Esophagus muscularis mucosa (tissue), 4 donors: ENCODE results near the gene DCTN5. TPM values are rescaled to one million over a fixed set of nuclear protein-coding genes. Genes with fewer than 3 reads are reported as not detected.

Source experiments
- DNase-seq: peaks from one replicate; pipeline ENCODE4 v3.0.0-alpha.2; 2017; ENCODE audit errors: extremely low spot score
- H3K27ac ChIP-seq, 4 donors: fragments of 200-600 bp; sonication (generic); replicated peaks in 1 of 4; 1 replicate in 3 of 4; 2 replicates in 1 of 4; pipeline ENCODE4 v1.5.1; 2016 to 2019; ENCODE audit warnings: mild to moderate bottlenecking in 1 of 4
- H3K27me3 ChIP-seq, 4 donors: fragments of 200-600 bp; sonication (generic); one replicate each; pipeline versions ENCODE4 v1.5.1 to v1.6.0; 2016 to 2019
- H3K36me3 ChIP-seq, 4 donors: fragments of 200-600 bp; sonication (generic); one replicate each; pipeline ENCODE4 v1.5.1; 2016 to 2019
- H3K4me1 ChIP-seq, 4 donors: fragments of 200-600 bp; sonication (generic); one replicate each; pipeline ENCODE4 v1.5.1; 2016 to 2019
- H3K4me3 ChIP-seq, 4 donors: fragments of 200-600 bp; sonication (generic); 1 replicate in 2 of 4; 2 replicates in 2 of 4; pipeline ENCODE4 v1.5.1; 2016 to 2019; ENCODE audit warnings: mild to moderate bottlenecking in 4 of 4, moderate library complexity in 1 of 4
- H3K9me3 ChIP-seq, 4 donors: fragments of 200-600 bp; sonication (generic); 1 replicate in 3 of 4; 2 replicates in 1 of 4; pipeline ENCODE4 v1.5.1; 2016 to 2019
- CTCF ChIP-seq, 3 experiments: fragments of 200-600 bp in 2 of 3; fragments of 450-650 bp in 1 of 3; sonication (generic) in 2 of 3; IDR thresholded peaks; one replicate each; pipeline ENCODE4 v1.5.1; 2017 to 2019; ENCODE audit warnings: antibody characterized with exemption in 3 of 3, mild to moderate bottlenecking in 2 of 3, moderate library complexity in 1 of 3
- EP300 ChIP-seq: sonication (generic); formaldehyde crosslinking; IDR thresholded peaks from one replicate; pipeline ENCODE4 v1.6.1; 2017; ENCODE audit warnings: antibody characterized with exemption
- POLR2A ChIP-seq: fragments of 450-650 bp; IDR thresholded peaks from one replicate; pipeline ENCODE4 v1.6.1; 2017; ENCODE audit warnings: antibody characterized with exemption, moderate library complexity, mild to moderate bottlenecking, low read depth
- POLR2AphosphoS5 ChIP-seq, 2 donors: sonication (generic); formaldehyde crosslinking; IDR thresholded peaks; one replicate each; pipeline ENCODE4 v1.6.1; 2017; ENCODE audit warnings: antibody characterized with exemption in 2 of 2
- WGBS: methylation state at CpG from one replicate; pipeline ENCODE4 v1.1.5; 2018; 5-methylcytosine and 5-hydroxymethylcytosine counted together
- intact Hi-C: fragments of 100-400 bp; cut with DNase I; formaldehyde crosslinking; loops from one replicate; pipeline ENCODE4 v1.15.1; 2023
- total RNA-seq, 4 donors: library from RNA; depleted of rRNA; stranded (reverse); fragments of >200 nt; gene quantifications; one replicate each; pipeline versions ENCODE4 v1.1.0 to v1.2.1, GENCODE V29; 2016

The DCTN5 gene
- total RNA-seq, 4 donors from 2014 or later, result 31.1 to 50.7 (median 37.0) TPM

GRCh38 chr16:23704772-23705516 lies 63.7 kb downstream of the DCTN5 start:
- WGBS, result 87% methylated on average over 10 of the region's 22 CpGs

GRCh38 chr16:23705517-23705902 lies 64.2 kb downstream of the DCTN5 start:
- Histone ChIP-seq H3K36me3 (no peaks in the 10 kb centered on the region), H3K9me3 (peaks cover 0 to 30% (median 13%) of the 10 kb centered on the region in 4 donors), H3K4me1 (no peaks in the 10 kb centered on the region), H3K27ac (no peak overlapping the region), H3K4me3 (no peak overlapping the region), H3K27me3 (peaks cover 0 to 42% (median 0%) of the 10 kb centered on the region in 4 donors)
- no peak for TF ChIP-seq EP300
- no peak for TF ChIP-seq POLR2AphosphoS5 (IDR thresholded peaks at IDR 0.05)
- no peak for TF ChIP-seq CTCF (IDR thresholded peaks at IDR 0.05)
- TF ChIP-seq POLR2A, result no peak
- intact Hi-C loops, result no loop called here
- WGBS, result 83% methylated on average over 2 of the region's 2 CpGs
- no peak for DNase-seq

More at GRCh38 chr16:23704772-23705516, 63.7 kb downstream of the DCTN5 start:
- Histone ChIP-seq H3K27me3 (peaks cover 0 to 36% (median 0%) of the 10 kb centered on the region in 4 donors), H3K4me3 (no peak overlapping the region), H3K27ac (no peak overlapping the region), H3K9me3 (peaks cover 0 to 24% (median 10%) of the 10 kb centered on the region in 4 donors), H3K4me1 (no peaks in the 10 kb centered on the region), H3K36me3 (no peaks in the 10 kb centered on the region)
- intact Hi-C loops, result no loop called here
- TF ChIP-seq POLR2A (no peak), POLR2AphosphoS5 (IDR thresholded peaks at IDR 0.05) (no peak), EP300 (no peak), CTCF (IDR thresholded peaks at IDR 0.05) (no peak)
- DNase-seq, result no peak

- DNase-seq, result no peak
- Histone ChIP-seq H3K36me3 (no peaks in the 10 kb centered on the region), H3K27ac (no peak overlapping the region), H3K4me1 (no peaks in the 10 kb centered on the region), H3K27me3 (peaks cover 0 to 51% (median 0%) of the 10 kb centered on the region in 4 donors), H3K4me3 (no peak overlapping the region), H3K9me3 (peaks cover 0 to 35% (median 13%) of the 10 kb centered on the region in 4 donors)
- no peak for TF ChIP-seq POLR2AphosphoS5 (IDR thresholded peaks at IDR 0.05)
- TF ChIP-seq POLR2A, result no peak
- no peak for TF ChIP-seq EP300
- TF ChIP-seq CTCF (IDR thresholded peaks at IDR 0.05), result no peak
- intact Hi-C loops, result no loop called here
- 83% methylated on average over 4 of the region's 4 CpGs for WGBS
Observed at GRCh38 chr16:23706439-23706838, 65.2 kb downstream of the DCTN5 start.

- DNase-seq, result no peak
- TF ChIP-seq POLR2AphosphoS5 (IDR thresholded peaks at IDR 0.05), result no peak
- H3K27ac ChIP-seq, result no peak overlapping the region
- no peaks in the 10 kb centered on the region for H3K36me3 ChIP-seq
- no peak overlapping the region for H3K4me3 ChIP-seq
- peaks cover 0 to 27% (median 7%) of the 10 kb centered on the region in 4 donors for H3K9me3 ChIP-seq
- H3K4me1 ChIP-seq, result no peaks in the 10 kb centered on the region
- intact Hi-C loops, result no loop called here
- H3K27me3 ChIP-seq, result peaks cover 0 to 67% (median 3%) of the 10 kb centered on the region in 4 donors
Observed at GRCh38 chr16:23709536-23709935, 68.3 kb downstream of the DCTN5 start.

GRCh38 chr16:23710008-23710407 lies 68.7 kb downstream of the DCTN5 start:
- Histone ChIP-seq H3K4me1 (no peaks in the 10 kb centered on the region), H3K27ac (no peak overlapping the region), H3K27me3 (peaks cover 0 to 67% (median 3%) of the 10 kb centered on the region in 4 donors), H3K36me3 (no peaks in the 10 kb centered on the region), H3K4me3 (no peak overlapping the region), H3K9me3 (peaks cover 0 to 27% (median 7%) of the 10 kb centered on the region in 4 donors)
- TF ChIP-seq EP300 (no peak), POLR2AphosphoS5 (IDR thresholded peaks at IDR 0.05) (no peak), POLR2A (no peak), CTCF (IDR thresholded peaks at IDR 0.05) (no peak)
- 80% methylated on average over 2 of the region's 2 CpGs for WGBS
- DNase-seq, result no peak
- intact Hi-C loops, result no loop called here
